GM19025 (cell line): ENCODE measurements around the gene MUC7.

Source experiments
- ATAC-seq: cut with Tn5 transposase; IDR thresholded peaks from one replicate; pipeline ENCODE4 v1.9.1; 2021; ENCODE audit warnings: mild to moderate bottlenecking, low read depth, moderate library complexity; ENCODE audit not compliant: unreplicated experiment

MUC7 gene

DNA sequence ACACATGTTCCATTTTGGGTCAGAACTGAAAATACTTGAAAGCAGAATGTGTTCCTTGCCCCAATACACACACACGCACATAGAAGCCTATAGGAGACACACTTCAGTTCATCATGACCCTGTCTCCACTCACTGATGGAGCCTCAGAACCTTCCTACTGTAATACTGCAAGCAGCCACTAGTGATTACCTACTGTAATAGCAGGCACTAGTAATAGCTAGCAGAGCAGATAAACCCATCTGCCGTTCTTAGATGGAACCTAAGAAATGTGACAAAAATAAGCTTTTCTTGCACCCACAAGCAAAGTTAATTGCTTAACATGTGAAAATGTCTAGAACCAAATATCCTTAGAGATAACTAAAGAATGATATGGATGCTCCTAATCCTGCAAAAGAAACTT lies 60.0 kb downstream of the MUC7 start:
- ATAC-seq: peak; percentile 52
